Measurements from ENCODE around the gene SMIM11. TPM values are rescaled to one million over a fixed set of nuclear protein-coding genes. Genes with fewer than 3 reads are reported as not detected.

SMIM11 gene
- total and polyA plus RNA-seq, 10 of the 15 experiments (the other 5 are each of a cell fraction or from before 2014, with no cell fraction given) = 4.8 to 43.1 (median 16.0) TPM

- no peak for TF ChIP-seq ZNF592 (IDR thresholded peaks at IDR 0.05)
- TF ChIP-seq IKZF2 (IDR thresholded peaks at IDR 0.05) = no peak
- TF ChIP-seq MLLT1 (IDR thresholded peaks at IDR 0.05) = no peak
- TF ChIP-seq YY1 (IDR thresholded peaks at IDR 0.05; ENCODE audit: low read depth, low read length) = no peak
- TF ChIP-seq POU2F2 (IDR thresholded peaks at IDR 0.05; ENCODE audit: borderline replicate concordance, low read depth, low read length) = no peak
- TF ChIP-seq CREB1 (IDR thresholded peaks at IDR 0.05; ENCODE audit: low read depth) = no peak
- TF ChIP-seq RCOR1 (conservative IDR thresholded peaks at IDR 0.05; ENCODE audit: low read depth, low read length) = no peak
- no peak for TF ChIP-seq KAT2A (conservative IDR thresholded peaks at IDR 0.05; ENCODE audit: control insufficient read depth, low read depth, low read length)
- TF ChIP-seq BMI1 (IDR thresholded peaks at IDR 0.05; ENCODE audit: borderline replicate concordance) = no peak
Measured at GRCh38 chr21:34336245-34336644, 39.1 kb upstream of the SMIM11 start (continued).
